Measurements from ENCODE around the gene NHLRC4. TPM values are rescaled to one million over a fixed set of nuclear protein-coding genes. Genes with fewer than 3 reads are reported as not detected.

Gene NHLRC4
- total RNA-seq, 2 experiments from 2014 or later: 0.41 to 0.72 TPM

DNA sequence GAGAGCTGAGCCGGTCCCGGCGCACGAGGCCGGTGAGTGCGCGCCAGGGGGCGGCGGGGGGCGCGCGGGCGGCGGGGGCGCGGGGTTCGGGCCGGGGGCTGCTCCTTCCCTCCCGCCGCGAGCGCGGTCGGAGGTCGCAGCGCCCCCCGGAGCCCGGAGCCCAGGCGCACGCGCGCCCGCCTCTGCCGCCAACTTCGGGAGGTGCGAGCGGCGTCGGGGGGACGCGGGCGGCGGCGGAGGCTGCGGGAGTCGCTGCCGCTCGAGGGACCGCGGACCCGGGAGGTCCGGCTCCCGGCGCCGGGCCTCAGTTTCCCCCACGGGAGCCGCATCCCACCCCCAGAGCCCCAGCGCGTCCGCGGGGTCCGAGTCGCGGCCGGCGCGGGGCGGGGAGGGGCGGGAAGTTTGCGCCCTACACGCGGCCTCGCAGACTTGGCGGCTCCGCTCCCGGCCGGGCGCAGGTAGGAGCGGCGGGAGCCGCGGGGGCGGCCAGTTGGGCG lies 6.6 kb upstream of the NHLRC4 start, which contains the start of gene PRR35:
Gene PRR35 (plus strand): TSS at position 191 of the 497 bp plus-strand sequence. CDS start 2,901 bp downstream, outside the sequence.
- Mint-ChIP-seq H3K4me3 (no peak within 1 kb of the TSS), H3K27me3 (peaks cover 6% of the 10 kb centered on the region), H3K9me3 (no peaks in the 10 kb centered on the region), H3K4me1 (ENCODE audit: low read depth) (no peaks in the 10 kb centered on the region), H3K27ac (no peak within 1 kb of the TSS), H3K36me3 (ENCODE audit: low read depth) (no peaks in the 10 kb centered on the region)
- TF ChIP-seq, protein P1, sequence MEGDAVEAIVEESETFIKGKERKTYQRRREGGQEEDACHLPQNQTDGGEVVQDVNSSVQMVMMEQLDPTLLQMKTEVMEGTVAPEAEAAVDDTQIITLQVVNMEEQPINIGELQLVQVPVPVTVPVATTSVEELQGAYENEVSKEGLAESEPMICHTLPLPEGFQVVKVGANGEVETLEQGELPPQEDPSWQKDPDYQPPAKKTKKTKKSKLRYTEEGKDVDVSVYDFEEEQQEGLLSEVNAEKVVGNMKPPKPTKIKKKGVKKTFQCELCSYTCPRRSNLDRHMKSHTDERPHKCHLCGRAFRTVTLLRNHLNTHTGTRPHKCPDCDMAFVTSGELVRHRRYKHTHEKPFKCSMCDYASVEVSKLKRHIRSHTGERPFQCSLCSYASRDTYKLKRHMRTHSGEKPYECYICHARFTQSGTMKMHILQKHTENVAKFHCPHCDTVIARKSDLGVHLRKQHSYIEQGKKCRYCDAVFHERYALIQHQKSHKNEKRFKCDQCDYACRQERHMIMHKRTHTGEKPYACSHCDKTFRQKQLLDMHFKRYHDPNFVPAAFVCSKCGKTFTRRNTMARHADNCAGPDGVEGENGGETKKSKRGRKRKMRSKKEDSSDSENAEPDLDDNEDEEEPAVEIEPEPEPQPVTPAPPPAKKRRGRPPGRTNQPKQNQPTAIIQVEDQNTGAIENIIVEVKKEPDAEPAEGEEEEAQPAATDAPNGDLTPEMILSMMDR (IDR thresholded peaks at IDR 0.05): no peak
- no peak for ATAC-seq
- intact Hi-C loops (cut with micrococcal nuclease): no loop called here
- POLR2A ChIA-PET: no interaction called here
- CTCF ChIA-PET: no interaction called here
- no peak for DNase-seq

DNA sequence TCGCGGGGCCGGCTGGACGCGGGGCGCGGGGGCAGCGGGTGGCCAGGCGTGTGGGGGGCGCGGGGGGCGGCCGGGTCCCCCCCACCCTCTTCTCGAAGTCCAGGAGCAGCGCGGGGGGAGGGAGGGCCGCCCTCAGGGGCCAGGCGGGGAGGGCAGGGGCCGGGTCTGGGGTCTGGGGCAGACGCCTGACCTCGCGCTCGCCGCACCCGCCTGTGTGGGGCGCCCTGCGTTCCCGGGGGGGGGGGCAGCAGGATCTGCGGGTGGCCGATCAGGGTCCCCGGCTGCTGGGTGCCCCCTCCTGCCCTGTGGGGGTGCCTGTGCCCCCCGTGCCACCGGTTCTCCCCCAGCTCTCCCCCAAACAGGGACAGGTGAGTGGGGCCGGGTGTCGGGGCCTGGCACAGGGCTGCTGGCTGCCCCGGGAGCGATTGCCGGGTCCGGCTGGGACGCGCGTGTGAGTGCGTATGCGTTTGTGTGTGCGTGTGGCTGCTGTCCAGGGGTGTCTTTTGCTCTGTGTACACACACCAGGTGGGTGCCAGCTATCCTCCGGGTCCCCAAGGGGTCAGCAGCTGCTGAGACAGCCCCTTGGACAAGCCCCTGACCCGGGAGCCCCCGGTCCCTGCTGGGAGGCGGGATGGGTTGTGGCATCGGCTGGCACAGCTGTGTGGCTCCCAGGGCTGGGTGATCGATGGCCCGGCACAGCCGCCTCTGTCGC lies 5.9 kb upstream of the NHLRC4 start:
- DNase-seq (no peak), ATAC-seq (no peak)
- Mint-ChIP-seq H3K27ac (no peak overlapping the region), H3K4me1 (ENCODE audit: low read depth) (no peaks in the 10 kb centered on the region), H3K9me3 (no peaks in the 10 kb centered on the region), H3K36me3 (ENCODE audit: low read depth) (no peaks in the 10 kb centered on the region), H3K27me3 (peaks cover 6% of the 10 kb centered on the region), H3K4me3 (no peak overlapping the region)
- intact Hi-C loops (cut with micrococcal nuclease): no loop called here
- POLR2A ChIA-PET: no interaction called here
- TF ChIP-seq, protein P1 (IDR thresholded peaks at IDR 0.05): no peak
- CTCF ChIA-PET: no interaction called here

DNA sequence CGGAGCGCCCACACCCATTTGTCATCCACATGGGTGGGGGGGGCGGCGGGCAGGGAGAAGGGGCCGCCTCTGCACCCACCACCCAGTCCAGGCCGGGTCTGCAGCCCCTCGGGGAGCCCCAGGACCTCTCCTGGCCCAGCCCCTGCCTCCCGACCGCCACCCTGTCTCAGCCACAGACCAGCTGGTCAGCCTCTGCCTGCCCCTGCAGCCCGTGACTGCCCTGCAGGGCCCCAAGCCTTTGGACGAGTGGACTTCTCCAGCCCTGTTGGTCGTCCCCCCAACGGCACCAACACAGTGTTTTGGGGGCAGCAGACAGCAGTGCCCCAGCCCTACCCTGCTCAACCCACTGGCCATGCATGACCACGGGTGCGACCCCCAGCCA lies 5.4 kb upstream of the NHLRC4 start:
- Mint-ChIP-seq H3K36me3 (ENCODE audit: low read depth) (no peaks in the 10 kb centered on the region), H3K27me3 (peaks cover 6% of the 10 kb centered on the region), H3K27ac (no peak overlapping the region), H3K4me3 (no peak overlapping the region), H3K9me3 (no peaks in the 10 kb centered on the region), H3K4me1 (ENCODE audit: low read depth) (peaks cover 1% of the 10 kb centered on the region)
- DNase-seq (no peak), ATAC-seq (no peak)
- TF ChIP-seq, protein P1 (IDR thresholded peaks at IDR 0.05): no peak
- ChIA-PET POLR2A (no interaction called here), CTCF (no interaction called here)
- intact Hi-C loops (cut with micrococcal nuclease): no loop called here

DNA sequence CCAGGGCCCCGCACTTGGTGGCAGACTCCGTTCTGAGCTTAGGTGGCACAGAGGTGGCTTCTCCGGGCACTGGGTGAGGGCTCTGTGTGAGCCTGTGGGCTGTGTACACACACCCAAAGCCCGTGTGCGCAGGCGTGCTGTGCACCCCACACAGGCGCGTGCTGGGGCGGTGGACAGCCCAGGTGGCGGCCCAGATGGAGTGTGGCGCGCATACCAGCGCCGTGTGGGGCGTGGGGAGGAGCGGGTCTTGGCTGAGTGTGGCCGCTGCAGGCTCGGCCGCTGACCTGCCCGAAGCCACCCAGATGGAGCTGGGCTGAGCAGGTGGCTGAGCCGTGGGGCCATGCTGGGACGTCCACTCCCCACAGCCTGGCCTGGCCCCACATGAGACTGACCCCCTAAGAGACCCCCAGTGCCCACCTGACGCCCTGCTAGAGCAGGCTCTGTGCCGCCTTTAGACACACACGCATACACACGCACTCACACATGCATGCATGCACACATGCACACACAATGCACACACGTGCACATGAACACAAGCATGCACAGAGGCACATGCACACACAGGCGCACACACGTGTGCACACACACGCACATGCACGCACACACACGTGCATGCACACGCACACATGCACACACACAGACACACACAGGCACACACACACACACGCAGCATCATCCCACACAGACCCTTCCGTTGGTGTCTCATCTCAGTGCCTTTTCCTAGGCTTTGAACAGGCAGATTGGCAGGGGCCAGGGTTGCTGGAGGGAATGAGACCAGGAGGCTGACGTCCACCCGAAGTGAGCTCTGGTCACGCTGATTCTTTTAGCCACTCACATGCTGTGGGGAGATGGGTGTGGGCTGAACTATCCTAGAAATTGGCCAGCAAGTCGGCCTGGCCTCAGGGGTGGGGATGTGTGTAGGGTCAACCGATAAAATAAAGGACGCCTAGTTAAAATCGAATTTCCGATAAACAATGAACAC lies 4.6 kb upstream of the NHLRC4 start:
- peaks cover 6% of the 10 kb centered on the region for H3K27me3 Mint-ChIP-seq
- TF ChIP-seq, protein P1 (IDR thresholded peaks at IDR 0.05): no peak
- CTCF ChIA-PET: no interaction called here
- no peaks in the 10 kb centered on the region for H3K9me3 Mint-ChIP-seq
- H3K4me3 Mint-ChIP-seq: no peak overlapping the region
- intact Hi-C loops (cut with micrococcal nuclease): no loop called here
- POLR2A ChIA-PET: no interaction called here
- no peak for DNase-seq
- H3K36me3 Mint-ChIP-seq (ENCODE audit: low read depth): no peaks in the 10 kb centered on the region
- no peak for ATAC-seq
- peaks cover 10% of the 10 kb centered on the region for H3K4me1 Mint-ChIP-seq (ENCODE audit: low read depth)
- no peak overlapping the region for H3K27ac Mint-ChIP-seq
